Activated T-helper 2 cell treated with anti-CD3 and anti-CD28 coated beads, Interferon-gamma antibody, Interleukin-2, Interleukin-4, amounts not matched to agents 10 μg/mL and 5 μg/mL and 100 μg/mL, durations not matched to agents 14 hours and 24 hours and 36 hours (primary cell): Measurements from ENCODE around the gene SLC6A19. TPM values are rescaled to one million over a fixed set of nuclear protein-coding genes. Genes with fewer than 3 reads are reported as not detected.

Experiments
- DNase-seq: peaks from one replicate; pipeline ENCODE4 v3.0.0; 2021; ENCODE audit warnings: low spot score
- H3K27ac Mint-ChIP-seq: one replicate; pipeline ENCODE4 v1.8.0; 2021; ENCODE audit warnings: mixed read lengths
- H3K27me3 Mint-ChIP-seq: one replicate; pipeline ENCODE4 v1.8.0; 2021; ENCODE audit warnings: low read depth, mixed read lengths
- H3K36me3 Mint-ChIP-seq: one replicate; pipeline ENCODE4 v1.8.0; 2021; ENCODE audit warnings: low read depth, mixed read lengths
- H3K4me1 Mint-ChIP-seq: one replicate; pipeline ENCODE4 v1.8.0; 2021; ENCODE audit warnings: low read depth, mixed read lengths
- H3K4me3 Mint-ChIP-seq: one replicate; pipeline ENCODE4 v1.8.0; 2021; ENCODE audit warnings: low read depth, mild to moderate bottlenecking, moderate library complexity, mixed read lengths
- H3K9me3 Mint-ChIP-seq: one replicate; pipeline ENCODE4 v1.8.0; 2021; ENCODE audit warnings: mixed read lengths
- intact Hi-C: fragments of 100-400 bp; cut with micrococcal nuclease; formaldehyde crosslinking; loops from one replicate; pipeline ENCODE4 v1.15.1; 2023
- total RNA-seq: library from RNA; stranded (reverse); gene quantifications from 2 replicates; pipeline ENCODE4 v1.2.3, GENCODE V29; 2022

Gene SLC6A19
- total RNA-seq, 1 donor from 2014 or later = not detected

DNA sequence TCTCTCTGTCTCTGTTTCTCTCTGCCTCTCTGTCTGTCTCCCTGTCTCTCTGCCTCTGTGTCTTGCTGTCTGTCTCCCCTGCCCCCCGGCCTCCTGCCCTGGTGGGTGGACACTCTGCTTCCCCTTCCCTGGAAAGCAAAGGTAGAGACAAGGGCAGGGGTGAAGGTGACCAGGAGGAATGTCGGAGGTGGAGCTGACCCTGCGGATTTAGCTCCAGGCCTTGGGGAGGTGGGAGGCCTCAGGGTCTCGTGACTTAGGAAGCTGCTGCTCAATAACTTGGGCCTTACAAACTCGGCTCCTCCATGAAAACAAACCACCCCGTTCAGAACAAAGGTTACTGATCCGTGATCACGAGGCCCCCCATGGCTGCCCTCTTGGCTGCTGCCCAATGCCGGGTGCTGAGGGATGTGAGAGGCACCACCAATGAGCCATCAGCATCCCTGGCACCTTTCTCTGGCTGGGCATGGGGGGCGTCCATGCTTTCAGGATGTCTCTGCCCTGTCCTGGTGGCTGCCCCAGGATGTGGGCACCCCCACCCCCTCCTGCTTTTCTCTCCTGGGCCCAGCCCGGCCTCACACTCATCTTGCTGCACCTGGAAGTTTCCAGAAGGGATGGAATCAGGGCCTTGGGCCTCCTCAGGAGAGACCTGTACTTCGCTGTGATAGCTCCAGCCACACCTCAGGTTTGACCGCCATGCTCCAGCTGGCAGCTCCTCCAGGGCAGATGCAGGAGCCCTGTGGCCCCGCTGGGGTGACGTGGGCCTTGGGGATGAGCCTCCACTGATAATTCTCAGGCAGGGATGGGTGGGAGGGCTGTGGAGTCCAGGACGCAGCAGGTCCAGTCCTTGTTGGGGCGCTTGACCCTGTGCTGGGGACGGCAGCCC, 14.8 kb upstream of the SLC6A19 start:
- intact Hi-C loops = no loop called here
- H3K4me1 Mint-ChIP-seq = peaks cover 5% of the 10 kb centered on the region
- H3K27me3 Mint-ChIP-seq = peaks cover 11% of the 10 kb centered on the region
- H3K4me3 Mint-ChIP-seq = no peak overlapping the region
- no peaks in the 10 kb centered on the region for H3K36me3 Mint-ChIP-seq
- DNase-seq = no peak
- H3K9me3 Mint-ChIP-seq = no peaks in the 10 kb centered on the region
- no peak overlapping the region for H3K27ac Mint-ChIP-seq

DNA sequence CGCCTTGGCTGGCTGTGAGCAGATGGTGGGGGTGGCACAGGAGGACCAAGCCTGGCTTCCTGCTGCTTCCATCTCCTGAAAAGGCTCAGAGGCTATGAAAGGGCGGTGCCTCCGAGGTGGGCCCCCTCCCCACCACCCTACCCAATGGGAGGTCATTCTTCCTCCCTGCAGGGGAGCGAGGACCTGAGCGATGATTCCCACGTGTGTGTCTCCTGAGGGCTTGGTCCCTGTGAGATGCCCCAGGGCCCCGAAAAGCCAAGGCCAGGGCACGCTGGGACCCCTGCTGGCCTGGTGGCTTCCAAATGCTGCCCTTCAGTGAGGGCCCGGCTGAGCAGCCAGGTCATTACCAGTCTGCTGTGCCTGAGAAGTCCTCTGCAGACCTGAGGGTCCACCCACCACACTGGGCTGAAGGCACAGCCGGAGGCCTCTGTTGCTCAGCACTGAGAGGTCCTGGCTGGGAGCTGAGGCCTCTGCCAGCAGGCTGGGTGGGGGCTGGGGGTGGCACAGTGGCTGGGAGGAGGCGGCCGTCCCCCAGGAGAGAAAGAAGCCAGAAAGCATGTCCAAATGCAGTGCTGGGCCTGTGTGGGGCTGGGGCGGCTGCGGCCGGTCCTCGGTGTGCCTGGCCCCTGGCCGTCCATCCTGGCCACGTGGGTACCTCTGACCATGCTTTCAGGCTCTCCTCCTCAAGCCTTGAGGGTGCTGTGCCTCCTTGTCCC, 14.0 kb upstream of the SLC6A19 start:
- Mint-ChIP-seq H3K4me1 (peaks cover 5% of the 10 kb centered on the region), H3K27ac (no peak overlapping the region), H3K36me3 (no peaks in the 10 kb centered on the region), H3K9me3 (no peaks in the 10 kb centered on the region), H3K4me3 (no peak overlapping the region), H3K27me3 (peaks cover 14% of the 10 kb centered on the region)
- no peak for DNase-seq
- intact Hi-C loops = no loop called here

DNA sequence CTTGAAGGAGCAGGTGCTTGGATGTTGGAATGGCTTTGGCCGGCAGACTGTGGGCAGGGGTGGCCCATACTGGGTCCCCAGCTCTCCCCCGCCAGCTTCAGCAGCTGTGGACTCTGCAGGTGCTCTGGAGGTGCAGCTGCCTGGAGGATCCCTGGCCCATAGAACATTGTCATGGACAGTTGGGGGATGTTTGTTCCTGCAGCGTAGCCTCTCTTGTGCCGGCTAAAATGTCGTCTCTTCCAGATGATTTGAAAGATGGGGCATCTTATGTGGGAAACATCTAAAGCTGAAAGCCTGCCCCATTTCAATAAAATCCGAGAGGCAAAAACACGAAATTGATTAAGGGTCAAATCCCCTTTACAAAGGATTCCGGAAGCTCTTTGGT, 13.5 kb upstream of the SLC6A19 start:
- Mint-ChIP-seq H3K4me1 (peaks cover 5% of the 10 kb centered on the region), H3K36me3 (no peaks in the 10 kb centered on the region), H3K9me3 (no peaks in the 10 kb centered on the region), H3K27ac (no peak overlapping the region), H3K4me3 (no peak overlapping the region), H3K27me3 (peaks cover 14% of the 10 kb centered on the region)
- intact Hi-C loops = no loop called here
- DNase-seq = no peak

DNA sequence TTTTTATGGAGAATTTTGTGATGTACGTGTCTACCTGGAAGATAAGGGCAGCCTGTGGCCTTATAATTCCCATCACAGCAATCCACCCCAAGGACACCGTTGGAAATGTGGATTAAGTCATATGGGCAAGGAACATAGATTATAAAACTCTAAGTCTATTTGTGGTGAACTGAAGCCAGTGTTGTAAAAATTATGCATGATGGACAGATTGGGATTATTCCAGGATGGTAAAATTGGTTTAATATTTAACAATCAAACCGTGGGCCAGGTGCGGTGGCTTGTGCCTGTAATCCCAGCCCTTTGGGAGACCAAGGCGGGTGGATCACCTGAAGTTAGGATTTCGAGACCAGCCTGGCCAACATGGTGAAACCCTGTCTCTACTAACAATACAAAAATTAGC, 12.9 kb upstream of the SLC6A19 start:
- H3K9me3 Mint-ChIP-seq = no peaks in the 10 kb centered on the region
- no peaks in the 10 kb centered on the region for H3K36me3 Mint-ChIP-seq
- H3K27me3 Mint-ChIP-seq = peaks cover 14% of the 10 kb centered on the region
- no peak overlapping the region for H3K27ac Mint-ChIP-seq
- intact Hi-C loops = no loop called here
- no peak for DNase-seq
- no peak overlapping the region for H3K4me3 Mint-ChIP-seq
- peaks cover 5% of the 10 kb centered on the region for H3K4me1 Mint-ChIP-seq

DNA sequence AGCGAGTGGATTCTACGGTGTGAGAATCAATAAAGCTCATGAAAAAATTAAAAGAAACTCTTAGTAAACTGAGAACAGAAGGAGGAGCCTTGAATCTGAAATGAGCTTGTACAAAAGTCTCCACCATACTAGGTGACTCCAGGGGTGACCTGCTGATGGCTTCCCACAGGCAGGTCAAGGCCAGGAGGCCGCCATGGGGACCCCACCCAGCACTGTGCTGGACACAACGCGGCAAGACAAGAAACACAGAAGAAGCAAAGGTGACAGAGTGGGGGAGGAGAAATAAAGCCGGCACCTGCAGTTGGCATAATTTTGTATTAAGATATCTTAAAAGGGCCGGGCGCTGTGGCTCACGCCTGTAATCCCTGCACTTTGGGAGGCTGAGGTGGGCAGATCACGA, 12.1 kb upstream of the SLC6A19 start:
- Mint-ChIP-seq H3K4me1 (peaks cover 5% of the 10 kb centered on the region), H3K4me3 (no peak overlapping the region), H3K27ac (no peak overlapping the region), H3K9me3 (no peaks in the 10 kb centered on the region), H3K27me3 (peaks cover 14% of the 10 kb centered on the region), H3K36me3 (no peaks in the 10 kb centered on the region)
- intact Hi-C loops = no loop called here
- no peak for DNase-seq

DNA sequence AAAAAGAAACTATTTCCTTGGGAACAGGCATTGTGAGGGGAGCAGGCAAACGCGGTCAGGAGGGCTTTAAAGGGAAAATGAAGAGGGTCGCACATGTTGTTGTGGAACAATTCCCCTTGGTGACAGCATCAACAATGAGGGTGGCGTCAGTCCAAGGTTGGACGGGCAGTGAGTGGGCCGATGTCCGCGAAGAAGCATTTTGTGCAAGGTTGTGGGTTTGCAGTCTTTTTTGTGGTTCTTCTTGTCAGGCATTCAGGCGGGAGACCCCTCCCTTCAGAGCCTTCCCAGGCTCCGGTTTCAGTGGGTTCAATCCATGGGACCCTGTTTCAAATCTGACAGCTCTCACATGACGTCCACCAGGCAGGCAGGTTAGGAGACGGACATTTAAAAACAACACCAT, 11.1 kb upstream of the SLC6A19 start:
- DNase-seq = no peak
- Mint-ChIP-seq H3K27ac (no peak overlapping the region), H3K27me3 (peaks cover 14% of the 10 kb centered on the region), H3K36me3 (no peaks in the 10 kb centered on the region), H3K4me1 (peaks cover 5% of the 10 kb centered on the region), H3K9me3 (no peaks in the 10 kb centered on the region), H3K4me3 (no peak overlapping the region)
- intact Hi-C loops = no loop called here

DNA sequence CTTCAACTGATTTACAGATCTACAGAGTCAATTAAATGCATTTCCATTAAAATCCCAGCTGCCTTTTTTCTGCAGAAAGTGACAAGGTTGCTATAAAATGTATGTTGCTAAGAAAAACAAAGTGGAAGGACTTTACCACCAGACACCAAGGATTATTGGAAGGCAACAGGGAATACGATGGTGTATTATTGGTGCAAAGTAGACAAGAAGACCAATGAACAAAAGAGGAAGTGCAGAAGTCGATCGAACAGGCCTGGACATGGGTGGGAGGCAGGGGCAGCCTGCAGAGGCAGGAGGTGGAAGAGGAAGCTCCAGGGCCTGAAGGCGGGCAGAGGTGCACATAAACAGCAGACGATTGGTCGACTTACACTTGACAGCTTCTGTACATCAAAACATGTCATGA, 10.6 kb upstream of the SLC6A19 start:
- Mint-ChIP-seq H3K4me1 (peaks cover 5% of the 10 kb centered on the region), H3K36me3 (no peaks in the 10 kb centered on the region), H3K9me3 (no peaks in the 10 kb centered on the region), H3K27ac (no peak overlapping the region), H3K27me3 (peaks cover 14% of the 10 kb centered on the region), H3K4me3 (no peak overlapping the region)
- no peak for DNase-seq
- intact Hi-C loops = no loop called here

DNA sequence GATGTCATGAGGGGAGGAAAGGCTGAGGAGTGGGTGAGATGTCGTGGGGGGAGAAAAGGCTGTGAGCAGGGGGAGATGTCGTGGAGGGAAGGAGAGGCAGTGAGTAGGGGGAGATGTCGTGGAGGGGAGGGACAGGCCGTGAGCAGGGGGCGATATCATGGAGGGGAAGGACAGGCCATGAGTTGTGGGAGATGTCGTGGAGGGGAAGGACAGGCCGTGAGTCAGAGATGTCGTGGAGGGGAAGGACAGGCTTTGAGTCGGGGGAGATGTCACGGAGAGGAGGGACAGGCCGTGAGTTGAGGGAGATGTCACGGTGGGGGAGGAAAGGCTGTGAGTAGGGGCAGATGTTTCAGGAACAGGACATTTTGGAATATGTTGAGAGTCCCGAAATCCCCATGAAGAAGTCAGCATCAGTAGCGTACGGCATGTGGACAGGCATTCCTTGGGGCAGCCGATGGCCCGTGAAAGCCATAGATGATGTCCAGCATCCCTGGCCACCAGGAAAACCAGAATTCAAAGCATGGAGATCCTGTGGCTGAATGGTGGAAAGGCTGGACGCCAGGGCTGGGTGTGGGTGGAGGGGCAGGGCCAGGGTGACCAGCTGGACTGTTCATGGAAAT, 8.3 kb upstream of the SLC6A19 start:
- Mint-ChIP-seq H3K4me1 (peaks cover 5% of the 10 kb centered on the region), H3K27me3 (peaks cover 14% of the 10 kb centered on the region), H3K4me3 (no peak overlapping the region), H3K36me3 (no peaks in the 10 kb centered on the region), H3K27ac (no peak overlapping the region), H3K9me3 (no peaks in the 10 kb centered on the region)
- DNase-seq = no peak
- intact Hi-C loops = no loop called here

DNA sequence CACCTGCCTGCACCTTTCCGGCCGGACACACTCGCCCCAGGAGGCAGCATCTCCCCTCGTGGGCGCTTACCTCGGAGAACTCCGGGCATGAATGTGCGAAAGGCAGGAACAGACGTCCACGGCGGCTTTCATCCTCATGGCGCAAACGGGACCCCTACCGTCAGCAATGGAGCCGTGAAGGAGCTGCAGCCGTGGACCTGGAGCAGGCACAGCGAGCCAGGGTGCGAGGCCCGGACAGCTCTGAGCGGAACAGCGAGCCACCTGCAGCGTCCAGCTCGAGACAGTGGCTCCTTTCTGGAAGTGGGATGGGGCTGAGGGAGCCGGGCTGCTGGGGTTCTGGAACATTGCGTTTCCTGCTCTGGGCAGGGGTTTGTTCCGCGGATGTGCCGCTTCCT, 7.8 kb upstream of the SLC6A19 start:
- Mint-ChIP-seq H3K27ac (no peak overlapping the region), H3K4me3 (no peak overlapping the region), H3K9me3 (no peaks in the 10 kb centered on the region), H3K36me3 (no peaks in the 10 kb centered on the region), H3K4me1 (peaks cover 5% of the 10 kb centered on the region), H3K27me3 (peaks cover 14% of the 10 kb centered on the region)
- intact Hi-C loops = no loop called here
- DNase-seq = no peak

DNA sequence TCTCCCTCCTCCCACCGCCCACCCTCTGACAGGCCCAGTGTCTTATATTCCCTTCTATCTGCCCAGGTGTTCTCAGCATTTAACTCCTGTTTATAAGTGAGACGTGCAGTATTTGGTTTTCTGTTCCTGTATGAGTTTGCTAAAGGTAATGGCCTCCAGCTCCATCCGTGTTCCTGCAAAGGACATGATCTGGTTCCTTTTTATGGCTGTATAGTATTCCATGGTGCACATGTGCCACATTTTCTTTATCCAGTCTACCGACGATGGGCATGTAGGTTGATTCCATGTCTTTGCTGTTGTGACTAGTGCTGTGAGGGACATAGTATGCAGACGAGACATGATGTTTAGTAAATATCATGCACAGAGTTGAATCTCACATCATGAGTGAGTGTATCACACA, 7.0 kb upstream of the SLC6A19 start:
- Mint-ChIP-seq H3K4me3 (no peak overlapping the region), H3K4me1 (peaks cover 5% of the 10 kb centered on the region)
- intact Hi-C loops = no loop called here

DNA sequence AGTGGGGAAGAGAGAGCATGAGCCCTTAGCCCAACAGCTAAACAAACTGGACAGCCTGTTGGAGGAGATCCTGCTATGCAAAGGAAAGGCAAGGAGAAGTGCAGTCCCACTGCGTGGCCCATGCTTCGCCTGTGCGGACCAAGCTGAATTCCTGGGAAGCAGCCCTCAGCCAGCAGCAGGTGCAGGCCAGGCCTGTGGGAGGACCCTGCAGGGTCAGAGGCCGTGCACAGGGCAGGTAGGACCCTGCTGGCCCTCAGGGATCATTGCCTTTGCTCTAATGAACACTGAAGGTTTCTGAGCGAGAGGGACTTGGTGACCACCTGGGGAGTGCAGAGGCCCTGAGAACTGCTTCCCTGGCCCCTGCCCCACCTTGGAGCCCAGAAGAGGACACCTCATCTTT, 6.0 kb upstream of the SLC6A19 start:
- peaks cover 5% of the 10 kb centered on the region for H3K4me1 Mint-ChIP-seq
- intact Hi-C loops = no loop called here
- DNase-seq = no peak
- H3K27ac Mint-ChIP-seq = no peak overlapping the region
- H3K9me3 Mint-ChIP-seq = no peaks in the 10 kb centered on the region
- peaks cover 8% of the 10 kb centered on the region for H3K27me3 Mint-ChIP-seq
- no peak overlapping the region for H3K4me3 Mint-ChIP-seq
- no peaks in the 10 kb centered on the region for H3K36me3 Mint-ChIP-seq

More for the DNA sequence above, 7.0 kb upstream of the SLC6A19 start:
- no peak overlapping the region for H3K27ac Mint-ChIP-seq
- DNase-seq = no peak
- H3K36me3 Mint-ChIP-seq = no peaks in the 10 kb centered on the region
- H3K9me3 Mint-ChIP-seq = no peaks in the 10 kb centered on the region
- H3K27me3 Mint-ChIP-seq = peaks cover 13% of the 10 kb centered on the region

DNA sequence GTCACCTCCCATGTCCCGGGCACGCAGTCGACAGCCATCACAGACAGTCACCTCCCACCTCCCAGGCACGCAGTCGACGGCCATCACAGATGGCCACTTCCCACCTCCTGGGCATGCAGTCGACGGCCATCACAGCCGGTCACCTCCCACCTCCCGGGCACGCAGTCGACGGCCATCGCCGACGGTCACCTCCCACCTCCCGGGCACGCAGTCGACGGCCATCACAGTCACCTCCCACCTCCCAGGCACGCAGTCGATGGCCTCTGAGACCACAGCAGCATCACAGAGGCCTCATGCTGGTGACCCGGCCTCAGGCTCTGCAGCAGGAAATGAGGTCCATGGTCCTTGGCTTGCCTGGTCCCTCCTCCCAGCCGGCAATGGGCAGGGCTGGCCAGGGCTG, 5.5 kb upstream of the SLC6A19 start:
- Mint-ChIP-seq H3K4me3 (no peak overlapping the region), H3K9me3 (no peaks in the 10 kb centered on the region), H3K27me3 (peaks cover 4% of the 10 kb centered on the region), H3K4me1 (peaks cover 1% of the 10 kb centered on the region), H3K36me3 (no peaks in the 10 kb centered on the region), H3K27ac (no peak overlapping the region)
- no peak for DNase-seq
- intact Hi-C loops = no loop called here

DNA sequence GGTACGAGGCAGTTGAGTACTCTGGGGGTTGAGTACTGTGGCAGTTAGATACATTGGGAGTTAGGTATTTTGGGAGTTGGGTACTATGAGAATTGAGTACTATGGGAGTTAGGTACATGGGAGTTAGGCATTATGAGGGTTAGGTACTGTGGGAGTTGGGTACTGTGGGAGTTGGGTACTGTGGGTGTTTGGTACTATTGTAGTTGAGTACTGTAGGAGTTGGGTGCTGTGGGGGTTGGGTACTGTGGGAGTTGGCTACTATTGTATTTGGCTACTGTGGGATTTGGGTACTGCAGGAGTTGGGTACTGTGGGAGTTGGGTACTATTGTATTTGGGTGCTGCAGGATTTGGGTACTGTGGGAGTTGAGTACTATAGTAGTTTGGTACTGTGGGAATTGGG, 4.8 kb upstream of the SLC6A19 start:
- Mint-ChIP-seq H3K27me3 (peaks cover 3% of the 10 kb centered on the region), H3K9me3 (no peaks in the 10 kb centered on the region), H3K27ac (no peak overlapping the region), H3K4me1 (no peaks in the 10 kb centered on the region), H3K4me3 (no peak overlapping the region), H3K36me3 (no peaks in the 10 kb centered on the region)
- intact Hi-C loops = no loop called here
- no peak for DNase-seq
